Pancreas (tissue), 10 donors: ENCODE results near the gene SLC22A31. TPM values are rescaled to one million over a fixed set of nuclear protein-coding genes. Genes with fewer than 3 reads are reported as not detected.
"Not testable (repeated sequence)": the region's sequence is repeated elsewhere in the genome, so short reads cannot be mapped to it uniquely, and the experiment has no call there.

Source experiments
- ATAC-seq, 4 donors: fragments of 200-7000 bp; cut with Tn5 transposase; one replicate each; pipeline versions ENCODE4 v1.8.0 to v1.9.1; 2020; ENCODE audit warnings: mild to moderate bottlenecking in 4 of 4, moderate library complexity in 4 of 4
- DNase-seq, 6 donors: peaks; one replicate each; pipeline ENCODE4 v3.0.0-alpha.2; 2020
- FAIRE-seq: peaks from 2 replicates; lab custom pipeline; 2012; peaks lifted over from hg19 to GRCh38; lab: Jason Lieb, UNC
- H3K27ac ChIP-seq, 4 donors: fragments of 200-600 bp; sonication (generic); 1 replicate in 3 of 4; 2 replicates in 1 of 4; pipeline versions ENCODE4 v1.5.0 to v1.8.0; 2020
- H3K27me3 ChIP-seq, 4 donors: fragments of 200-600 bp; one replicate each; pipeline ENCODE4 v1.8.0; 2021
- H3K36me3 ChIP-seq, 3 donors: fragments of 200-600 bp; sonication (generic) in 1 of 3; one replicate each; pipeline versions ENCODE4 v1.5.0 to v1.8.0; 2020 to 2021
- H3K4me1 ChIP-seq, 3 donors: fragments of 200-600 bp; one replicate each; pipeline ENCODE4 v1.8.0; 2021
- H3K4me3 ChIP-seq, 4 donors: fragments of 200-600 bp; sonication (generic) in 2 of 4; one replicate each; pipeline versions ENCODE4 v1.5.0 to v1.8.0; 2020 to 2021
- H3K9me3 ChIP-seq, 4 donors: fragments of 200-600 bp; one replicate each; pipeline ENCODE4 v1.8.0; 2021
- CTCF ChIP-seq, 4 donors: fragments of 200-600 bp; sonication (generic) in 3 of 4; IDR thresholded peaks; one replicate each; pipeline versions ENCODE4 v1.5.0 to v1.8.0; 2021; ENCODE audit warnings: antibody characterized with exemption in 4 of 4
- WGBS, 2 donors: extraction: QIAGEN DNeasy Blood & Tissue Kit; methylation state at CpG; one replicate each; pipeline ENCODE4 v1.1.7; 2013; 5-methylcytosine and 5-hydroxymethylcytosine counted together
- intact Hi-C, 3 donors: fragments of 100-400 bp; cut with DNase I; formaldehyde crosslinking; loops; one replicate each; pipeline versions ENCODE4 v1.11.1 to v1.14.2; 2022
- polyA plus RNA-seq, 2 donors: library from polyadenylated mRNA; stranded (reverse); fragments of 200-250 nt; gene quantifications; one replicate each; pipeline ENCODE4 v1.2.3, GENCODE V29; 2013
- total RNA-seq, 6 donors: library from RNA; stranded (reverse); fragmentation: NEBNext Ultra II Directional in 4 of 6; extraction: Animal tissue kit (Norgen Biotek cat#: 25700) in 4 of 6; gene quantifications; one replicate each; pipeline versions ENCODE4 v1.2.1 to v1.2.4, GENCODE V29; 2021 to 2023
- donor health status: healthy with polysubstance abuse.
- donor health status: DM: no; HTN: no; CAD: no; lungs with moderate emphysema.
- donor health status: DM: no; HTN: no; CAD: no.
- donor health status: control.
- donor health status: control.
- donor health status: Bipolar disorder and iron deficiency.
- donor health status: DM: yes; HTN: yes; CAD: no.
- donor health status: DM: no; HTN: no; CAD: no.
- donor health status: DM: no; HTN: no; CAD: no.
- donor health status: DM: yes; HTN: yes; CAD: no.

The SLC22A31 gene
- total and polyA plus RNA-seq, 8 donors = 0.37 to 131 (median 39.0) TPM

GRCh38 chr16:89246383-89246902, 46.1 kb upstream of the SLC22A31 start:
- H3K27ac ChIP-seq = no peak overlapping the region
- DNase-seq (no peak), ATAC-seq (no peak), FAIRE-seq (no peak)
- no peak for TF ChIP-seq CTCF (IDR thresholded peaks at IDR 0.05)
- 46 to 51% methylated on average over 13 of the region's 13 CpGs for WGBS, 2 donors
- no peaks in the 10 kb centered on the region for H3K36me3 ChIP-seq
- no peaks in the 10 kb centered on the region for H3K9me3 ChIP-seq
- no peaks in the 10 kb centered on the region for H3K27me3 ChIP-seq
- peak overlapping the region in 2 of 4 donors; percentile 40 to 59 for H3K4me3 ChIP-seq
- peaks cover 0 to 4% (median 0%) of the 10 kb centered on the region in 3 donors for H3K4me1 ChIP-seq
- intact Hi-C loops = no loop called here

GRCh38 chr16:89244754-89245153, 44.4 kb upstream of the SLC22A31 start:
- TF ChIP-seq CTCF (IDR thresholded peaks at IDR 0.05) = no peak
- no peaks in the 10 kb centered on the region for H3K9me3 ChIP-seq
- 55 to 64% methylated on average over 12 of the region's 12 CpGs for WGBS, 2 donors
- intact Hi-C loops = no loop called here
- no peaks in the 10 kb centered on the region for H3K27me3 ChIP-seq
- DNase-seq = no peak
- no peak for FAIRE-seq
- ATAC-seq = no peak
- H3K36me3 ChIP-seq = no peaks in the 10 kb centered on the region
- peaks cover 0 to 4% (median 0%) of the 10 kb centered on the region in 3 donors for H3K4me1 ChIP-seq
- no peak overlapping the region for H3K4me3 ChIP-seq
- H3K27ac ChIP-seq = no peak overlapping the region

- not testable (repeated sequence) for FAIRE-seq, H3K36me3 ChIP-seq
- 49 to 62% methylated on average over 13 of the region's 13 CpGs for WGBS, 2 donors
These were observed 43.9 kb upstream of the SLC22A31 start for GRCh38 chr16:89244264-89244663.

GRCh38 chr16:89243664-89244063, 43.3 kb upstream of the SLC22A31 start:
- Histone ChIP-seq H3K27ac (no peak overlapping the region), H3K27me3 (no peaks in the 10 kb centered on the region), H3K9me3 (no peaks in the 10 kb centered on the region), H3K4me1 (peaks cover 0 to 4% (median 0%) of the 10 kb centered on the region in 3 donors), H3K4me3 (no peak overlapping the region), H3K36me3 (no peaks in the 10 kb centered on the region)
- TF ChIP-seq CTCF (IDR thresholded peaks at IDR 0.05) = no peak
- FAIRE-seq (no peak), DNase-seq (no peak), ATAC-seq (no peak)
- intact Hi-C loops = no loop called here
- WGBS, 2 donors = 63 to 83% methylated on average over 5 of the region's 5 CpGs

More at GRCh38 chr16:89244264-89244663, 43.9 kb upstream of the SLC22A31 start:
- H3K27ac ChIP-seq, ATAC-seq, intact Hi-C loops, DNase-seq, H3K4me1 ChIP-seq, H3K27me3 ChIP-seq, H3K9me3 ChIP-seq, H3K4me3 ChIP-seq: not testable (repeated sequence)

GRCh38 chr16:89242795-89243200, 42.5 kb upstream of the SLC22A31 start:
- no peak for TF ChIP-seq CTCF (IDR thresholded peaks at IDR 0.05)

More at GRCh38 chr16:89242795-89243200, 42.5 kb upstream of the SLC22A31 start:
- H3K9me3 ChIP-seq = no peaks in the 10 kb centered on the region
- no peak overlapping the region for H3K27ac ChIP-seq
- no peak overlapping the region for H3K4me3 ChIP-seq
- no peaks in the 10 kb centered on the region for H3K27me3 ChIP-seq
- 20 to 27% methylated on average over 10 to 12 of the region's 12 CpGs for WGBS, 2 donors
- FAIRE-seq = no peak
- ATAC-seq = no peak
- no peaks in the 10 kb centered on the region for H3K36me3 ChIP-seq
- peaks cover 0 to 4% (median 0%) of the 10 kb centered on the region in 3 donors for H3K4me1 ChIP-seq
- peak in 2 of 6 donors; percentile 26 to 58 for DNase-seq
- intact Hi-C loops = no loop called here
